Measurements from ENCODE around the gene METTL8.
"Not testable (repeated sequence)": the region's sequence is repeated elsewhere in the genome, so short reads cannot be mapped to it uniquely, and the experiment has no call there.

The METTL8 gene

GRCh38 chr2:171316220-171316619, 117.6 kb downstream of the METTL8 start:
- no peak for DNase-seq (ENCODE audit: low read depth)
- H3K4me3 ChIP-seq (ENCODE audit: low read depth, low read length), result no peak overlapping the region
- TF ChIP-seq, protein P1, sequence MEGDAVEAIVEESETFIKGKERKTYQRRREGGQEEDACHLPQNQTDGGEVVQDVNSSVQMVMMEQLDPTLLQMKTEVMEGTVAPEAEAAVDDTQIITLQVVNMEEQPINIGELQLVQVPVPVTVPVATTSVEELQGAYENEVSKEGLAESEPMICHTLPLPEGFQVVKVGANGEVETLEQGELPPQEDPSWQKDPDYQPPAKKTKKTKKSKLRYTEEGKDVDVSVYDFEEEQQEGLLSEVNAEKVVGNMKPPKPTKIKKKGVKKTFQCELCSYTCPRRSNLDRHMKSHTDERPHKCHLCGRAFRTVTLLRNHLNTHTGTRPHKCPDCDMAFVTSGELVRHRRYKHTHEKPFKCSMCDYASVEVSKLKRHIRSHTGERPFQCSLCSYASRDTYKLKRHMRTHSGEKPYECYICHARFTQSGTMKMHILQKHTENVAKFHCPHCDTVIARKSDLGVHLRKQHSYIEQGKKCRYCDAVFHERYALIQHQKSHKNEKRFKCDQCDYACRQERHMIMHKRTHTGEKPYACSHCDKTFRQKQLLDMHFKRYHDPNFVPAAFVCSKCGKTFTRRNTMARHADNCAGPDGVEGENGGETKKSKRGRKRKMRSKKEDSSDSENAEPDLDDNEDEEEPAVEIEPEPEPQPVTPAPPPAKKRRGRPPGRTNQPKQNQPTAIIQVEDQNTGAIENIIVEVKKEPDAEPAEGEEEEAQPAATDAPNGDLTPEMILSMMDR (IDR thresholded peaks at IDR 0.05; ENCODE audit: insufficient read depth, low read depth, low read length, missing control alignments), result no peak

DNA sequence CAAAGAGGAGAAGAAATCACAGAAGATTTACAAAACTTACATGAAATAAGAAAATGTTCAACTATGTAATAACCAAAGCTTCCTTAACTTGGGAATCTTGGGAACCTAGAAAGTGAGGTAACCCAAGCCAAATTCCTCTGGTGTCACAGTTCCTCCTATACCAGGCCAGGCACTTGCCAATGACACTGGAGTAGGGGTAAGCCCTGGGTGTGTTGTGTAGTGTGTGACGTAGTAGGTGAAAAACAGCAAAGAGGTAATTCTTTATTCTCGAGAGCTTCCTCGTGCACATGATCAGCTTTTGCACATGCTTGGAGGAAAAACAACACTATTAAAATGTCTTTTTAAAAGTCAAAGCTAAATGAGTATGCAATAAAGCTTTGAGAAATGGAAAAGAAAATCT, 118.0 kb downstream of the METTL8 start:
- TF ChIP-seq, protein P1 (IDR thresholded peaks at IDR 0.05; ENCODE audit: insufficient read depth, low read depth, low read length, missing control alignments), result no peak
- no peak overlapping the region for H3K4me3 ChIP-seq (ENCODE audit: low read depth, low read length)
- DNase-seq (ENCODE audit: low read depth), result no peak

GRCh38 chr2:171312182-171312581, 121.6 kb downstream of the METTL8 start:
- DNase-seq (ENCODE audit: low read depth); H3K4me3 ChIP-seq (ENCODE audit: low read depth, low read length): not testable (repeated sequence)

DNA sequence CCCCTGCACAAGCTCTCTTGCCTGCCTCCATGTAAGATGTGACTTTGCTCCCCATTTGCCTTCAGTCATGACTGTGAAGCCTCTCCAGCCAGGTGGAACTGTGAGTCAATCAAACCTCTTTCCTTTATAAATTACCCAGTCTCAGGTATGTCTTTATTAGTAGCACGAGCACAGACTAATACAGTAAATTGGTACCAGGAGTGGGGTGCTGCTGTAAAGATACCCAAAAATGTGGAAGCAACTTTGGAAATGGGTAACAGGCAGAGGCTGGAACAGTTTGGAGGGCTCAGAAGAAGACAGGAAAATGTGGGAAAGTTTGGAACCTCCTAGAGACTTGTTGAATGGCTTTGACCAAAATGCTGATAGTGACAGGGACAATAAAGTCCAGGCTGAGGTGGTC, 122.2 kb downstream of the METTL8 start:
- not testable (repeated sequence) for DNase-seq (ENCODE audit: low read depth); H3K4me3 ChIP-seq (ENCODE audit: low read depth, low read length)

GRCh38 chr2:171310889-171311288, 122.9 kb downstream of the METTL8 start:
- no peak for DNase-seq (ENCODE audit: low read depth)
- H3K4me3 ChIP-seq (ENCODE audit: low read depth, low read length), result no peak overlapping the region
- TF ChIP-seq, protein P1 (IDR thresholded peaks at IDR 0.05; ENCODE audit: insufficient read depth, low read depth, low read length, missing control alignments), result no peak

DNA sequence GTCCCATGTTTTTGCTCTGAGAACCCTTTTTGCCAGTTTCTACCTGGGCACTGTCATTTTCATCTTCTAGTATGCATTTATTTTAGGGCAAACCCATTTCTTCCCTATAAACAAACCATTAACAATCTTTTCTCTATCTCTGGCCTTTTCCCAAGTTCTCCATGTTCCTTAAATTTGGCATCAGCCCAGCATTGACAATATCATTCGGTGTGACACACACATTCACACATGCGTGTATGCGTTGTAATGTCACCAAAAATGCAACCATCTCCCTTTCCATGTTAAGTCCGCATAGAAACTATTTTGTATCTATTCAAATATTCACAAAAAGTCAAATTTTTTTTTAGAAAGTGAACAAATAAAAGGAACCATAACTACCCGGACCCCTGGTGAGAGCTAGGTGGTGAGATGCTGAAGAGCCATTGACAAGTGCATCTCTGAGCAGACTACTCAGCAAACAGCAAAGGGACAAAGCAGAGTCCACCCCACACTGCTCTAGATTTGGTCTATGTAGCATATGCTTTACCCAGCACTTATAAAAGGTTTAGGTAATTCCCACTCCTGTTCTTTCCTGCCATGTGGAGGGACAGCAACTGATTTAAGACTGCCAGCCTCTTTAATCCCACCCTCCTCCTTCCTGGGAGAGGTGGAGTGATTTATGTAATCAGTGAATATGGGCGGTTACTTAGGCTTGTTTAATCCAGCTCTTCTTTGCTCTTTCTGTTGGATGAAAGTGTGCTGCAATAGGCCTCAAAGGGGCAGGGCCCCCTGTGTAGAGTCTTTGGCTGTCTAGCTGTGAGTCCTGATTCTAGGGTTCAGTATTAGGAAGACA, 124.1 kb downstream of the METTL8 start:
- DNase-seq (ENCODE audit: low read depth), result no peak
- no peak overlapping the region for H3K4me3 ChIP-seq (ENCODE audit: low read depth, low read length)
- TF ChIP-seq, protein P1 (IDR thresholded peaks at IDR 0.05; ENCODE audit: insufficient read depth, low read depth, low read length, missing control alignments), result no peak

GRCh38 chr2:171308280-171309054, 125.3 kb downstream of the METTL8 start:
- no peak for DNase-seq (ENCODE audit: low read depth)
- H3K4me3 ChIP-seq (ENCODE audit: low read depth, low read length), result no peak overlapping the region
- TF ChIP-seq, protein P1 (IDR thresholded peaks at IDR 0.05; ENCODE audit: insufficient read depth, low read depth, low read length, missing control alignments), result no peak

Measured in GM12865 (cell line).